Uterus (tissue), 2 donors: ENCODE measurements around the gene SLC26A5.

ENCODE experiments used
- CTCF ChIP-seq, 4 experiments: fragments of 200-600 bp in 2 of 4; fragments of 450-650 bp in 2 of 4; sonication (generic) in 2 of 4; IDR thresholded peaks; one replicate each; pipeline ENCODE4 v1.5.1; 2016 to 2019; ENCODE audit warnings: antibody characterized with exemption in 4 of 4, mild to moderate bottlenecking in 2 of 4, moderate library complexity in 1 of 4
- POLR2A ChIP-seq, 2 donors: fragments of 450-650 bp; IDR thresholded peaks; one replicate each; pipeline ENCODE4 v1.6.1; 2016; ENCODE audit warnings: antibody characterized with exemption in 2 of 2, mild to moderate bottlenecking in 1 of 2, moderate library complexity in 1 of 2

DNA sequence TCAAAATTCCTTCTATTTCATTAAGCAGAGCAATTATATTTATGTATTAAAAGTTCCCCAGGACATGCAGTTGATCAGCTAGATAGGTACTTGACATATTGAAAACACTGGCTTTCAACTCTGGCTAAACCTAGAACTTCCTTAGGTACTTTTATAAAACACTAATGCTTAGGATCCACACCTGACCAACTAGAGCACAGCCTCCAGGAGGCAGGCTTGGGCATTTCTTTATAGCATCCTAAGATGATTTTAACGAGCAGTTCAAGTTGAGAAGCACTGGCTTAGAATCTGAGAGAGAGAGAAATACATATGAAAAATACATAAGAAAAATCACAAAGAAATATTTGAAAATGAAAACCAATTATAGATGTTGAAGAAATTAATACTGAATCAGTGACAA lies 20.8 kb downstream of the SLC26A5 start:
- TF ChIP-seq CTCF (IDR thresholded peaks at IDR 0.05) (no peak), POLR2A (IDR thresholded peaks at IDR 0.05) (no peak)
